NCI-H2029 treated with DMSO at 0.1 percent for 48 hours (cell line): Measurements from ENCODE around the gene CROCC2.

ENCODE experiments used
- DNase-seq: peaks from one replicate; lab custom pipeline; 2025; lab: John Stamatoyannopoulos, UW

Gene CROCC2

DNA sequence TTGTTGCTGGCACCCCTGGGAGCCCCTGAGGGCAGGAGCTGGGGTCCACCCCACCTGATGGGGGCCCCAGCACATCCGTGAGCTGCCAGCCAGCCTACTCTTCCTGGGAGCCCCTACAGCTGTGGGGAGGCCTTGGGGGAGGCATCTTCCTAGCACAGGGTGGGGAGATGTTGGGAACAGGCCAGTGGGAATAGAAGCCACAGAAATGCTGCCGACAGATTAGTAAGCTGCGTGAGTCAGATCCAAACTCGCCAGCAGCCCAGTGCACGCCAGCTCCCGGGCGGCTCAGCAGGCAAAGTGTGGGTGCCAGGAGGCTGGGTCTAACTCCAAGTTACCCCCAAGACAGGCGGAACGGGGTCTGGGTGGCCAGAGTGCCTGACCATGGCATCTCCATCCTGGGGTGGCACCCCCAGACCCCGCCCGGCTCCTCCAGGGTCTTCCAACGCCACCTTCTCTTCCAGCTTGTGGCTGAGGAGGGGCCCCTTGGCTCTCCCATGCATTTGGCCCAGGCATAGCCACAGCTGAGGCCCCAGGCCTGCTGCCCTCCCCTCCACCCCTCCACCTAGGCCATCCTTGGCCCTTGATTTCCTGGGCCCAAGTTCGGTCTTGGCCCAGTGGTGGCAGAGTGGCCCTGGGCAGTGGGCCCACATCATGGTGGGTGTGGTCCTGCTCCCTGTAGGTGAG, 15.3 kb downstream of the CROCC2 start:
- no peak for DNase-seq

DNA sequence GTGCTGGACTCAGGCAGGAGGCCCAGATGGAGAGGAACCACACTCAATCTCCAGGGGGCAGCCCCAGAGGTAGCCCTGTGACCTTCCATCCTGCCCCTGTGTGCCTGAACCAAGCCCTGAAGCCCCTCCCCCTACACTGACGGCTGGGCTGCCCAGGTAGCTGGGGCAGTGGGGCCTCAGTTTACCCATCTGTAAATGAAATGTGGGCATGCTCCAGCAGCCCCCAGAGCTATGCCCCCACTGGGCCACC, 15.8 kb downstream of the CROCC2 start:
- no peak for DNase-seq

DNA sequence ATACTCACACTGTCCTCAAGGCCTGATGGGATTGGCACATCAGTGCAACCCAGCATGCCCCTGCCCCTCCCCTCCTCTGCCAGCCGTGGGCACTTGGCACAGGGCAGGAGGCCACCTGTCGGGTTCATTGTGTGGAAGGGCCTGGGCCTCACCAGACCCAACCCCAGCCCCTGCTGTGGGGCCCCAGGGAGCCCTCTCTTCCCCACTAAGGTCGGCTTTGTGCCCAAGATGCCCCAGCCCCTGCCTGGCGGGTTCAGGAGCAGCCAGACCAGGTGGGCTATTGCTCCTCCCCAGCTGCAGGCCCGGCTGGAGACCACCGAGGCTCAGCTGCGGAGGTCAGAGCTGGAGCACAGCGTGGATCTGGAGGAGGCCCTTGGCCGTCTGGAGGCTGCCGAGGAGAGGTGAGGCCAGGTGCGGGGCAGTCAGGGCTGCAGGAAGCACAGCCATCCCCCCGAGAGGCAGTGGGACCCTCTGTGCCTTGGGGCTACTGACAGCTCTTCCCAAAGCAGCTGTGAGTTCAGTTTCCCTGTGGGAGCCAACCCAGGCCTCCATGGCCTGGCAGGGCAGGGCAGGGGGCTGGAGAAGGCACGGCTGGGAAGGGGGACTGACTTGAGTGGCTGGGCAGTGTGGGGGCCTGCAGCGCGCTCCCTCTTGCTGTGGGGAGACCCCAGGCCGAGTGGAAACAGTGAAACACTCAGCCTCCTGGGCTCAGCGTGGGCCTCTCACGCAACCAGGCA, 16.3 kb downstream of the CROCC2 start:
- DNase-seq, result no peak

GRCh38 chr2:240922982-240923537, 16.9 kb downstream of the CROCC2 start:
- no peak for DNase-seq

DNA sequence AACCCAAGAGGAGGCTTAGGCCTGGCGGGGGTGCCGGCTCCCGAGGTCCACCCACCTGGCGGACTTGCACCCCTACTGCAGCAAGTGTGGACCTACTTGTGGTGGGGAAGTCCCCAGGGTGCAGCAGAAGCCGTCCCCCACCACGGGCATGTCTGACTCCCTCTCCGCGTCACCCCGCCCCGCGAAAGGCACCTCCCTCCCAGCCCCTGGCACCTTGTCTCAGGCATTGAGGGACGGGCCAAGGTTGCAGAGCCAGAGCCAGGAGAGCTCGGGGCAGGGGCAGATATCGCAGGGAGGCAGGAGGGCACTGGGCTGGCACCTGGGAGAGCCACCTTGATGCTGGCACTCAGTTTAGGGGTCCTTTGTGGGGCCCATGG, 19.0 kb downstream of the CROCC2 start:
- DNase-seq, result no peak

- no peak for DNase-seq
Measured at GRCh38 chr2:240925568-240926515, 19.7 kb downstream of the CROCC2 start.

DNA sequence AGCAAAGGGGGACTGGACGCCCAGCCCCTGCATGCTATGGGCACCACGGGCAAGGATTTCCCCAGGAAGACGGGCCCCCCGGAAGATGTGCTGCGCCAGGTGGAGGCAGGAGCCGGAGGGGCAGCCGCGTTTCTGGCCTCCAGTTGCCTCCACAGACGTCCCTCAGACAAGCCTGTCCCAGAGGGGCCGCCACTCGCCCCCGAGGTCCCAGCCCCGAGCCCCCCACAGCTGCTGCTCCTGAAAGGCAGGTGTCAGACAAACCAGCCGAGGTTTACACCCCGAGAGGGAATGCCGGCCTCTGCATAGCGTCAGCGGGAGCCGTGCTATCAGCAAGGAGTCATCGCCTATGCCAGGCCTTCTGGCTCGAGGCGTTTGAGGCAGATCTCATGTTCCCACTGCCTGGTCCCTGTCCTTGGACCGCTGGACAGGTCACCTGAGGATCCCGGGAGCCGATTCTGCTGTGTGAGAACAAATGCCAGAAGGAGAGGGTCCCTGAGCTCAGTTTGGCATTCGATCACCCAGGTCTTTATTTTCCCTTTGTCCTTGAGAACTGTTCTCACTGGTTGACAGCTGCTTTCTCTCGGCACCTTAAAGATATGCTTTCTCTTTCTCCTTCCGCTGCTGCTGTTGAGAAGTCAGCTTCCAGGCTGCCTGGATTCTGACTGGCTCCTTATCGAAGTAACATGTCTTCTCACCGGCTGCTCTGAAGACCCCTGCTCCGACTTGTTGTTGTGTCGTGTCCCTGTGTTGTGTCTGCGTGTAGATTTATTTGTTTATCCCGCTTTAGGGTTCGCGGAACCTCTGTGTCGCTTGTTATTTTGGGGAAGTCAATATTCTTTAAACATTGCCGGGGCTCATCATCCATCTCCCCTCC, 20.6 kb downstream of the CROCC2 start:
- no peak for DNase-seq

DNA sequence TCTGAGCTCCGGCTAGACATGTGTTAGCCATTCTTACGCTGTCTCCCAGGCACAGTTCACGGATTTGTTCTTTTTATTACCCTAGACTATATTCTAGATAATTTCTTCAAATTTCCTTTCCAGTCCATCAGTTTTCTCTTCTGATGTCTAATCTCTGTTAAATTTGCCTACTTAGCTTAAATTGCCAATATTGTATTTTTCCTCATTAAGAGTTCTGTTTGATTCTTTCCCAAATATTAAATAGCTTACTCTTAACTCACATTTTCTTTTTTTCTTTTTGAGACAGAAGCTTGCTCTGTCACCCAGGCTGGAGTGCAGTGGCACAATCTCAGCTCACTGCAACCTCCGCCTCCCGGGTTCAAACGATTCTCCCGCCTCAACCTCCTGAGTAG, 21.2 kb downstream of the CROCC2 start:
- DNase-seq, result no peak

- no peak for DNase-seq
Measured at GRCh38 chr2:240928476-240929363, 22.6 kb downstream of the CROCC2 start.

DNA sequence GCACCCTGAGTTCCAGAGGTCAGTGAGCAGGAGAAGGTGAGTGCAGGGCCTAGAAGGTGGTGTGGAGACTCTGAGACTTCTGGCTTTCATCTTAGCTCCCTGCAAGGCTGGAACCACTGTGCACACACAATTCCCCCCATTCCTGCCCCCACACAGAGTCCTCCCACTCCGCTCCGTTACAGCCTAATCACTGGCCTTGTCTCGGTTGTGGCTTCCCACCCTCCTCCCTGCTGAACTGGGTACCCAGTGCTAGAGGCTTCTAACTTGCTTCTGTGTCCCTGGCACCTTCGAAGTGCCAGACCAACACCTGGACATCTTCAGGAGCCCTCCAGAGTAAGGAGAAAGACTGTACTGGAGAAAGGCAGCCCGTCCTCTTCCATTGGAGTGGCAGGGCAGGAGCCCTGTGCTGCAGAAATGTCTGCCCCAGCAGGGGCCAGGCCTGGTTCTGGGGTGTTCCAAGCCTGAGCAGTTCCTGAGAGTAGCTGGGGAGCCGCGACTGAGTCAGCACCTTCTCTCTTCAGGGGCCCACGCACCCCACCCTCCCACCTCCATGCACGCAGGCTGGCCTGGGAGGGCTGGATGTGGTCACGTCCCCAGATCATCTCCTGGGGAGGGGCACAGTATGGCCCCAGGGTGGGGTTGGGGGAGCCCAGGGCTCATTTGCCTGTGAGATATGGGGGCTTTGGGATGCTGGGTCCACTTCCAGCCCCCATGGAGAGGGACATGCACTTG, 23.4 kb downstream of the CROCC2 start:
- no peak for DNase-seq

- no peak for DNase-seq
Measured at GRCh38 chr2:240930096-240930630, 24.0 kb downstream of the CROCC2 start.

DNA sequence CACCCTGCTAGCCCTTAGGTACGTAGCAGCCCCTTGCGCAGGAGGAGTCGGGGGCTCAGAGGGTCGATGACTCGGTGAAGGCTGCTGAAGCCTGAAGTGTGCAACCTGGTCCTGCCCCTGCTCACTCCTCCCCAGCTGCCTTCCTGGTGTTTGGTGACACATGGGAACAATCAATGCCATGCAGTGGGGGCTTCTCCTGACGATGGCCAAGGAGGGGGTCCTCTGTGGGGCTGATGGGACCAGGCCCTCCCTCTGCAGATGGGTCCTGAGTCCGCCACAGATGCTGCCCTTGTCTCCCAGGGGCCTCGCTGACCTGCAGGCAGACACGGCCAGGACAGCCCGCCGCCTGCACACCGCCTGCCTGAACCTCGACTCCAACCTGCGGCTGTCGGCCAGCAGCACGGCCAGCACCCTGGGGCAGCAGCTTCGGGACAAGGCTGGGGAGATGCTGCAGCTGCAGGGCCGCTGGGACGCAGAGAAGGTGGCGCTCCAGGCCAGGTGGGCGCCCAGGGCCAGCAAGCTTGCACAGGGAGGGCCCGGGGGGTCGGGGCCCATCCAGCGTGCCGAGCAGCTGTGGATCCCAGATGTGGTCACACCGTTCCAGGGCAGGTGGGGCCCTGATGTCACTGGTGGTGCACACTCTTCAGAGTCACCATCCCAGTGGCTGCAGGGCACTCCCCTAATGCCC, 24.6 kb downstream of the CROCC2 start:
- no peak for DNase-seq

GRCh38 chr2:240931319-240931949, 25.3 kb downstream of the CROCC2 start:
- no peak for DNase-seq

DNA sequence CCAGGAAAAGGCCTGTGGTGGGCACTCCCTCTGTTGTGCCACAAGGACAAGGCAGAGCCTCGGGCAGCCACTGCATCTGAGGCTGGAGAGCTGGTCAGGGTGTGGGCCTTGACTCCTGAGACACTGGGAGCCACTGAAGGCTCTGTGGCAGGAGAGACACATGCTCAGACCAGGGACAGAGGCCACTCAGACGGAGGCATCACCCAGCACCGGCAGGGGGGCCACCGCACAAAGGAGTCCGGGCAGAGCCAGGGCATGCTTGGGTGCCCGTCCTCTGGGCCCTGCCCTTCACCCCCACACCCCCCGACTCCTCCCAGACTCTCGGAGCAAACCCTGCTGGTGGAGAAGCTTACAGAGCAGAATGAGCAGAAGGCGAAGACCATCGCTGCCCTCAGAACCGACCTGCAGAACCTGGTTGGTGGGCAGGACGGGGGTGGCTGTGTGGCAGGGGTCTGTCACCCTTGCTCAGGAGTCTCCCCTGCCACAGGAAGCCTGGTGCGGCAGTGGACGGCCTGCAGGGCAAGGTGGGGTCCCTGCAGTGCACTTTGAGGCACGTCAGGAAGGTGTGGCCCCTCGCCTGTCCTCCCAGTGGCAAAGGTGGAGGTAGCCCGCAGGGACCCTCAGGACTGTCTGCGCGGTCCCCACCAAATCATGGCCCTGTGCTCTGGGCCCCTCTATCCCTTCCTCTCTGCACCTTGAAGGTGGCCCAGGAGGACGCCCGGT, 26.0 kb downstream of the CROCC2 start:
- no peak for DNase-seq

DNA sequence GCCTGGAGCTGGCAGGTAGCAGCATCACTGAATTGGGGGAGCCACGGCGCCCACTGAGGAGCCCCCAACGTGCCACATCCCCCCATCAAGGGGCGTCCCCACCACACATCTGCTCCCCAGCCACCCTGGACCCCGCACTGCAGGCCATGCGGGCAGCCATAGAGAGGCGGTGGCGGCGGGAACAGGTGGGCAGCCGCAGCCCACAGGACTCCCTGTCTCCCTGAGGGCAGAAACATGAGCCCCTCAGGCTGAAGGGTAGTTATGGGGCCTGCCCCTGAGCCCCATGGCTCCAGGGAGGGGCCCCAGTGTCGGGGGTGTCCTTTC, 26.6 kb downstream of the CROCC2 start:
- DNase-seq, result no peak

DNA sequence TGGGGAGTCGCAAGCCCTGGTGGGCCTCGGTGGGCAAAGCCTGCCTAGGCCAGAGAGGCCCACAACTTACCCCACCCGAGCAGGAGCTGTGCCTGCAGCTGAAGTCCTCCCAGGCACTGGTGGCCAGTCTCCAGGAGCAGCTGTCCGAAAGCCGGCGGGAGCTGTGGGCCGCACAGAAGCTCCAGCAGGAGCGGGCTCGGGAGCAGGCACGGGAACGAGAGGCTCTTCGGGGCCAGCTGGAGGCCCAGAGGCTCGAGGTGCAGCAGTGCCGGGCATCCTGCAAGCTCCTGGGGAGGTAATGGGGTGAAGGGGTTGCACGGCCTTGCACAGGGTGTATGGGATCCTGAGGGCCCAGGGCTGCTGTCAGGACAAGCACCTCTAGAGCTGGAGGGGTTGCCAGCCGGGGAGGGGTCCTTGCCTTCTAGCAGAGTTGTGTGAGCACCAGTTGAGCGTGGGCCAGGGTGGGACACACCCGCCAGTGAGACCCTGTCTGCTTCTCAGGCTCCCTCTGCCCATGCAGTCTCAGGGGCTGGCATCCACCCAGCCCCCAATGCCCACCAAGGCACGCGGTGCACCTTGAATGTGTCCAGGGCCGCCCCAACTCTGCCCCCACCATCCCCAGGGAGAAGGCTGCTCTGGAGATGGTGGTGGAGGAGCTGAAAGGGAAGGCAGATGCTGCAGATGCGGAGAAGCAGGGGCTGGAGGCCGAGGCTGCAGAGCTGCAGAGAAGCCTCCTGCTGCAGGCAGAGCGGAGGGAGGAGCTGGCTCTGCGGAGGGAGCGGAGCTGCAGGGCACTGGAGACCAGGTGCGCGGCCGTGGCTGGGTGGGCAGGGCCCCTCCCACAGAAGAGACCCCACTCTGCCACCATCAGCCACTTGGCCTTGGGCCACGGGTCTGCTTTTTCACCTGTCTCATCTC, 27.2 kb downstream of the CROCC2 start:
- DNase-seq, result no peak
